Measurements from ENCODE around the gene MACROD2. TPM values are rescaled to one million over a fixed set of nuclear protein-coding genes. Genes with fewer than 3 reads are reported as not detected.

Gene MACROD2
- total RNA-seq, 1 experiment from 2014 or later, result 3.1 TPM

DNA sequence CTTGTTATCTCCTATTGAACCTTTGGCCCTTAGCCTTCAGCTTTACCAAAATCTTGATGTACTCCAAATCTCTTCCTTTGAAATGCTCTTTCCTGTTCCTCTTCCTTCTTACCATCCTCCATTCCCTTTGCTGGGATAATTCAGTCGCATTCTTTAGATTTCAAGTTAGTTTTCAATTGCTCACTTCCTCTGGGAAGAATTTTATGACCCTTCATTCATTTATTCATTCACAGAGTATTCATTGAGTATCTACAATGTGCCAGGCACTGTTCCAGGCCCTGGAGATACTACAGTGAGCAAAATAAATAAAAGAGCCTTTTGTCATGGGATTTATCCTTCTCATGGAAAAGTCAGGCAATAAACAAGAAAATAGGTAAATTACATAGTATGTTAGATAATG, 890.3 kb downstream of the MACROD2 start:
- intact Hi-C loops (cut with micrococcal nuclease), result no loop called here
- Mint-ChIP-seq H3K27ac (ENCODE audit: low read depth, unreplicated experiment) (no peak overlapping the region), H3K4me3 (ENCODE audit: unreplicated experiment) (no peak overlapping the region), H3K4me1 (ENCODE audit: insufficient read depth, unreplicated experiment) (no peaks in the 10 kb centered on the region), H3K36me3 (ENCODE audit: insufficient read depth, unreplicated experiment) (no peaks in the 10 kb centered on the region), H3K27me3 (ENCODE audit: insufficient read depth, unreplicated experiment) (no peaks in the 10 kb centered on the region), H3K9me3 (ENCODE audit: unreplicated experiment) (peaks cover 9% of the 10 kb centered on the region)
- ChIA-PET POLR2A (no interaction called here), CTCF (no interaction called here)
- no TSS peak for BruUV-seq (replicated peaks)
- no peak for DNase-seq (ENCODE audit: unreplicated experiment)
- TF ChIP-seq, protein P1, sequence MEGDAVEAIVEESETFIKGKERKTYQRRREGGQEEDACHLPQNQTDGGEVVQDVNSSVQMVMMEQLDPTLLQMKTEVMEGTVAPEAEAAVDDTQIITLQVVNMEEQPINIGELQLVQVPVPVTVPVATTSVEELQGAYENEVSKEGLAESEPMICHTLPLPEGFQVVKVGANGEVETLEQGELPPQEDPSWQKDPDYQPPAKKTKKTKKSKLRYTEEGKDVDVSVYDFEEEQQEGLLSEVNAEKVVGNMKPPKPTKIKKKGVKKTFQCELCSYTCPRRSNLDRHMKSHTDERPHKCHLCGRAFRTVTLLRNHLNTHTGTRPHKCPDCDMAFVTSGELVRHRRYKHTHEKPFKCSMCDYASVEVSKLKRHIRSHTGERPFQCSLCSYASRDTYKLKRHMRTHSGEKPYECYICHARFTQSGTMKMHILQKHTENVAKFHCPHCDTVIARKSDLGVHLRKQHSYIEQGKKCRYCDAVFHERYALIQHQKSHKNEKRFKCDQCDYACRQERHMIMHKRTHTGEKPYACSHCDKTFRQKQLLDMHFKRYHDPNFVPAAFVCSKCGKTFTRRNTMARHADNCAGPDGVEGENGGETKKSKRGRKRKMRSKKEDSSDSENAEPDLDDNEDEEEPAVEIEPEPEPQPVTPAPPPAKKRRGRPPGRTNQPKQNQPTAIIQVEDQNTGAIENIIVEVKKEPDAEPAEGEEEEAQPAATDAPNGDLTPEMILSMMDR (IDR thresholded peaks at IDR 0.05; ENCODE audit: unreplicated experiment), result no peak

DNA sequence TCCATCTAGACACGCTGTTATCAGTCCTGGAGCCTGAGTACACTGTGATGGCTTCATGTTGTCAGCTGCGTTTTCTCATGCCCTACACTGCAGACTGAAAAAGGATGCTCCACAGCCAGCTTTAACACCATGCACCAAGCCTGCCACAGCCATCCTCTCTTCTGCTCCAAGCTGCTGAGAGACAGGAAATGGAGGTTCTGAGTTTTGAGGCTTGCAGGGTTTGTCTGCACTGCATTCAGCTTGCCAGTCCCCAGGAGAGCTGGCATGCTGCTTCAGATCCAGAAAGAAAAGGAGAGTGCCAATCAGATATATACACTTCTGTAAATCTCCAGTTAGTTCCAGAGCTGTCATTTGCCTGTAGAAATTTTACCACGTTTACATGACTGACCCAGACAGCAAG, 892.8 kb downstream of the MACROD2 start:
- TF ChIP-seq, protein P1 (IDR thresholded peaks at IDR 0.05; ENCODE audit: unreplicated experiment), result no peak
- Mint-ChIP-seq H3K36me3 (ENCODE audit: insufficient read depth, unreplicated experiment) (no peaks in the 10 kb centered on the region), H3K27me3 (ENCODE audit: insufficient read depth, unreplicated experiment) (no peaks in the 10 kb centered on the region), H3K4me1 (ENCODE audit: insufficient read depth, unreplicated experiment) (no peaks in the 10 kb centered on the region), H3K9me3 (ENCODE audit: unreplicated experiment) (peaks cover 15% of the 10 kb centered on the region), H3K27ac (ENCODE audit: low read depth, unreplicated experiment) (no peak overlapping the region), H3K4me3 (ENCODE audit: unreplicated experiment) (no peak overlapping the region)
- intact Hi-C loops (cut with micrococcal nuclease), result no loop called here
- no peak for DNase-seq (ENCODE audit: unreplicated experiment)
- CTCF ChIA-PET, result interaction anchor here (1.1 kb wide), 1 partner anchor 8 kb away, joined by 3 read pairs; no protein-coding TSS in a partner anchor
- POLR2A ChIA-PET, result interaction anchor here (0.6 to 1.3 kb wide), 2 partner anchors 9 to 14 kb away, joined by 3 to 5 read pairs; no protein-coding TSS in a partner anchor
- no TSS peak for BruUV-seq (replicated peaks)

DNA sequence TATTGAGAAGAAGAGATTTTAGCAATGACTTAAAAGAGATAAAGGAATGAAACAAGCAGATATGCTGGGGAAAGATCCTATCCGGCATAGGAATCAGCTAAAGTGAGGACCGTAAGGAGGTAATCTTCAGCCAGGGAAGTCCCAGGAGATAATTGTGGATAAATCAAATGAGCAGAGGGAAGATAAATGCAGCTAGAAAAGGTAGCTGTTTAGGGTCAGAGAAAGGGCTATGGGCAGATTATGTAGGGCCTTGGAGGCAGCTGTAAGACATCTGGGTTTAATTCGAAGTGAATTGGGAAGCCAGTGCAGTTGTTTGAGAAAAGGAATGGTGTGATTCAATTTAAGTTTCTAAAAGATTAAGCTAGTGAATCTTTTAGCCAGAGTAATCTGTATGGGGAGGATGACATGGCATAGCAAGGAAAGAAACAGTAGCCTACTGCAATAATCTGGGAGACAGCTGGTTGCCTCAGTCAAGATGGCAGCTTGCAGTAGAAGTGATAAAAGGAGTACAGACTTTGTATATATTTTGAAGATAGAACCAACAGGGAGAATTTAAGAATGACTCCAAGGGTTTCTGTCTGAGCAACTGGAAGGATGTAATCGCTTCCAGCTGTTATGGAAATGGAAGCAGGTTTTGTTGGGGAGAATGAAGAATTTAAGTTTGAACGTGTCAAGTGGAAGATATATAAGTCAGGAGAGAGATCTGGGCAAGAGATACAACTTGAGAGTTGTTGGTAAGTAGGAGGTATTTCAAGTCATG, 894.4 kb downstream of the MACROD2 start:
- Mint-ChIP-seq H3K27me3 (ENCODE audit: insufficient read depth, unreplicated experiment) (no peaks in the 10 kb centered on the region), H3K4me1 (ENCODE audit: insufficient read depth, unreplicated experiment) (no peaks in the 10 kb centered on the region), H3K27ac (ENCODE audit: low read depth, unreplicated experiment) (no peak overlapping the region), H3K4me3 (ENCODE audit: unreplicated experiment) (no peak overlapping the region), H3K36me3 (ENCODE audit: insufficient read depth, unreplicated experiment) (no peaks in the 10 kb centered on the region), H3K9me3 (ENCODE audit: unreplicated experiment) (peaks cover 15% of the 10 kb centered on the region)
- POLR2A ChIA-PET, result interaction anchor here (0.8 to 1.1 kb wide), 3 partner anchors 9 to 11 kb away, joined by 3 read pairs; no protein-coding TSS in a partner anchor
- no peak for DNase-seq (ENCODE audit: unreplicated experiment)
- no TSS peak for BruUV-seq (replicated peaks)
- CTCF ChIA-PET, result interaction anchor here (0.6 to 1.1 kb wide), 3 partner anchors 8 to 311 kb away, joined by 3 read pairs; no protein-coding TSS in a partner anchor
- TF ChIP-seq, protein P1 (IDR thresholded peaks at IDR 0.05; ENCODE audit: unreplicated experiment), result no peak
- intact Hi-C loops (cut with micrococcal nuclease), result no loop called here

DNA sequence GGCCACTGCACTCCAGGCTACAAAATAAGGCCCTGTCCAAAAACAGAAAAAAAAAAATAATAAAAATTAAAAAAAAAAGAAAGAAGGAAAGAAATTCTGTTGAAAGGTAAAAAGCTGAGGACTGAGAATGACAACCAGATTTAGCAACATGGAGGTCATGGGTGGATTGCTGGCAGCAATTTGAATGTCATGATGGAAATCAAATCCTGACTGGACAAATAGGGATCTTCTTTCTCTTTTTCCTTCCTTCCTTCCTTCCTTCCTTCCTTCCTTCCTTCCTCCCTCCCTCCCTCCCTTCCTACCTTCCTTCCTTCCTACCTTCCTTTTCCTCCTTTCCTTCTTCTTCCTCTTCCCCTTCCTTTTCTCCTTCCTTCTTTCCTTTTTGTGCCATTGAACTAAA, 895.4 kb downstream of the MACROD2 start:
- intact Hi-C loops (cut with micrococcal nuclease), result no loop called here
- H3K9me3 Mint-ChIP-seq (ENCODE audit: unreplicated experiment), result peaks cover 13% of the 10 kb centered on the region
- ChIA-PET POLR2A (no interaction called here), CTCF (interaction anchor here (0.6 kb wide), 1 partner anchor 1494 kb away, joined by 3 read pairs; no protein-coding TSS in a partner anchor)
- no peak overlapping the region for H3K27ac Mint-ChIP-seq (ENCODE audit: low read depth, unreplicated experiment)
- no peaks in the 10 kb centered on the region for H3K36me3 Mint-ChIP-seq (ENCODE audit: insufficient read depth, unreplicated experiment)
- H3K4me3 Mint-ChIP-seq (ENCODE audit: unreplicated experiment), result no peak overlapping the region
- DNase-seq (ENCODE audit: unreplicated experiment), result no peak
- no TSS peak for BruUV-seq (replicated peaks)
- no peaks in the 10 kb centered on the region for H3K27me3 Mint-ChIP-seq (ENCODE audit: insufficient read depth, unreplicated experiment)
- TF ChIP-seq, protein P1 (IDR thresholded peaks at IDR 0.05; ENCODE audit: unreplicated experiment), result no peak
- no peaks in the 10 kb centered on the region for H3K4me1 Mint-ChIP-seq (ENCODE audit: insufficient read depth, unreplicated experiment)

Measured in MCF 10A (cell line).